ENCODE results near the gene GRK7. TPM values are rescaled to one million over a fixed set of nuclear protein-coding genes. Genes with fewer than 3 reads are reported as not detected.

GRK7 gene
- total RNA-seq = not detected in 2 replicates

GRCh38 chr3:141763088-141763750, at the start of gene GRK7:
Gene GRK7 (plus strand): TSS chr3:141763408. CDS start chr3:141778285, 14,877 bp downstream.

GRCh38 chr3:141738022-141738890, 25.0 kb upstream of the GRK7 start, which contains the start of gene RNF7:
Gene RNF7 (plus strand): TSS chr3:141738298. CDS start chr3:141738342, 44 bp downstream.

Other genes with a start within 250 kb of the GRK7 start
- gene RNF7, start 25.1 kb upstream of the GRK7 start, total RNA-seq = 23.2 and 24.0 TPM in 2 replicates
- 75.1 and 91.0 TPM in 2 replicates for gene ATP1B3, start 113.2 kb downstream of the GRK7 start, total RNA-seq